ENCODE data around the gene CCL3.
"Not testable (repeated sequence)": the region's sequence is repeated elsewhere in the genome, so short reads cannot be mapped to it uniquely, and the experiment has no call there.

Gene CCL3

DNA sequence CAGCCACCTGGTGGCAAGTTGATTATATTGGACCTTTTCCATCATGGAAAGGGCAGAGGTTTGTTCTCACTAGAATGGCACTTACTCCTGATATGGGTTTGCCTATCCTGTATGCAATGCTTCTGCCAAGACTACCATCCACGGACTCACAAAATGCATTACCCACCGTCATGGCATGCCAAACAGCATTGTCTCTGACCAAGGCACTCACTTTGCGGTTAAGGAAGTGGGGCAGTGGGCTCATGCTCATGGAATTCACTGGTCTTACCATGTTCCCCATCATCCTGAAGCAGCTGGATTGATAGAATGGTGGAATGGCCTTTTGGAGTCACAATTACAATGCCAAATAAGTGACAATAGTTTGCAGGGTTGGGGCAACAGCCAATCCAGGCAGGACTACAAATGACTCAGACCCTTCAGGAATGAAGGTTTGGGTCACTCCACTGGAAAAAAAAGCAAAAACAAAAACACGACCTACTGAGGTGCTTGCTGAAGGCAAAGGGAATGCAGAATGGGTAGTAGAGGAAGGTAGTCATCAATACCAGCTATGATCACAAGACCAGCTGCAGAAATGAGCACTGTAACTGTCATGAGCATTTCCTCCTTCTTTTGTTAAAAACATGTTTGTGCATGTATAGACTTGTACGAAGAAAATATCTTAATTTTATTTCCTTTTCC is 25.2 kb upstream of the CCL3 start:
- not testable (repeated sequence) for DNase-seq

DNA sequence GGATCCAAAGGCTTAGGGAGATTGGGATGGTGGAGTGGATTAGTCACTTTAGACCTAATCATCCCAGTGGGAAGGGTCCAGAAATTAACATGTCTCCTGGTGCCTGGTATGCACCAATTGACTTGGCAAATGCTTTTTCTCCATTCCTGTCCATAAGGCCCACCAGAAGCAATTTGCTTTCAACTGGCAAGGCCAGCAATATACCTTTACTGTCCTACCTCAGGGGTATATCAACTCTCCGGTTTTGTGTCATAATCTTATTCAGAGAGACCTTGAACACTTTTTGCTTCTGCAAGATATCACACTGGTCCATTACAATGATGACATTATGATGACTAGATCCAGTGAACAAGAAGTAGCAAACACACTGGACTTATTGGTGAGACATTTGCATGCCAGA is 23.2 kb upstream of the CCL3 start:
- DNase-seq, result not testable (repeated sequence)

DNA sequence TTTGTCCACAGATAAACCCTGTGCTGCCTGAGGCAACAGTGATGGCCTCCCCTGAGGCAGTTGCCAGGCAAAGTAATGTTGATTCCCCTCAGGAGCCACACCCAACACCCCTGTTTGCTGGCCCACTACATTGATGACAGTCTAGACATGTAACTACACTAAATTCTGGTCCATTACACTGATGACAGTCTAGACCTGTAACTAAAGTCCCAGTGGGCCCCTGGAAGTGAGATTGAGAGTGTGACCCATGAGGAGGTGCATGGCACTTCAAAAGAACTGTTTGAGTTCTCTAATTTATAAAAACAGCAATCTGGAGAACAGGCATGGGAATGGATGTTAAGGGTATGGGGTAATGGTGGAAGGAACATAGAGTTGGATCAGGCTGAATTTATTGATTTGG is 22.6 kb upstream of the CCL3 start:
- DNase-seq, result no peak

DNA sequence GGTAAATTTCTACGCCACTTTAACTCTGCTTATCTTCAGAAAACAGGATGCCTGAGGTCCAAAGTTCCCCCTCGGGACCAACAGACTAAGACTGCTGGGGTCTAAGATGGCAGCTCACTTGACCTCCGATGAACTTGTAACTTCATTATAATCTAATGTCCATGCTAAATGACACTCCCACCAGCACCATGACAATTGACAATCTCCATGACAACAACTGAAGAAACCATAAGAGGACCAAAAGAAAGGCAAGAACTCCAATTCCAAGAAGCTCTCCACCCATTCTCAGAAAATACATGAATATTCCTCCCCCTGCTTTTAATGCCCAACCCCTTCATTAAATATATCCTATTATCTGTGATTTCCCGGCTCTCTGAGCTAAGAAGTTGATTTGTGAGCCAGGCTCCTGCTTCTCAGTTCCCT is 21.1 kb upstream of the CCL3 start:
- peak; percentile 55 for DNase-seq

- not testable (repeated sequence) for DNase-seq
Measured at GRCh38 chr17:36108265-36108664, 18.3 kb upstream of the CCL3 start.

- DNase-seq, result no peak
Measured at GRCh38 chr17:36107660-36108059, 17.7 kb upstream of the CCL3 start.

- no peak for DNase-seq
Measured at GRCh38 chr17:36106493-36106835, 16.5 kb upstream of the CCL3 start.

DNA sequence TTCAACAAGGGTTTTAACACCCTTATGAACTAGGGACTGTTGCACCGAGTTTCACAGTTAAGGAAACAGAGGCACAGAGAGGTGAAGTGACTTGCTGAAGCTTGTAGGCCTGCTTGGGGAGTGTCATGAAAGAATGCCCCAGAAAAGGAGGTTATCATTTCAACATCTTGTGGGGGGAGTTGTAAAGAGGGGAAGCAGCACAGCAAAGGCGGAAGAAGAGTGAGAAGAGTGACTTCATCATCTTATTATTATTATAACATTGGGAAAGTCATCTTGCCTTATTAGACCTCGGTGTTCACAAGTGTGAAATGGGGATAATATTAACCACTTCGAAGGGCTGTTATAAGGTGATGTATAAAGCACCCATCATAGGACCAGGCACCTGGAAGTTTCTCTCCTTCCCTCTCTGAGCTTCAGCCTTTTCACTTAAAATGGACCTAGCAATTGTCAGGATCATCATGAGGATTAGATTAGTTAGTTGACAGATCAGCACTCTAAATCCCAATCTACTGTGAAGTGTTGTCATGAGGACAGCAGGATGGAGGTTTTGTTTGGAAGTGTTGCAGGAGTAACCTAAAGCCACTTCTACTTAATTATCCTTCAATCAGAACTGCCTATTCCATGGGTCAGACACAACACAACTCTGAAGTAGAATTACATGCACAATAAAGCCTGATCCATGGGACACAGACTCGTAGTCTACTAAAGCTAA is 16.0 kb upstream of the CCL3 start:
- no peak for DNase-seq

GRCh38 chr17:36104701-36105181 is 14.8 kb upstream of the CCL3 start:
- DNase-seq, result no peak

- DNase-seq, result not testable (repeated sequence)
Measured at GRCh38 chr17:36104246-36104645, 14.3 kb upstream of the CCL3 start.

GRCh38 chr17:36103401-36103975 is 13.5 kb upstream of the CCL3 start, which contains the start of gene CCL4:
Gene CCL4, plus strand, starts transcription at chr17:36103827. Its CDS starts 79 bp downstream, at chr17:36103906.
- DNase-seq, result peak; percentile 59

DNA sequence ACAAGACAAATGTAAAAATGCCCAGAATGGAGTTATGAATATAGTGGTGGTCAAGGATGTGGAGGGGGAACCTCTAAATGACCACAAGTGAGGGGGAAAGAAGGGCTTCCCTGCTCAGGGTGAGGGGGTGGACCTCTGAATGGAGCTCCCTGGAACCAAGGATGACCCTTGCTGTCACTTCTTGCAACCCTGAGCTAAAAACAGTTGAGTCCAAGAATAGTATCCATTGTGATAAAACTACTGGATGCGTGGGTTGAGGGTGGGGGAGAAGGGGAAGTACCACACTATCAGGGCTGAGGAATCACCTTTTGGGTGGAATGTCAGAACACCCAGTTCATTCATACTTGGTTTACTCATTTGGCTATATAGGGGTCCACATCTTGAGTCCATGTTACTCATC is 9.1 kb upstream of the CCL3 start:
- DNase-seq, result not testable (repeated sequence)

- DNase-seq, result peak; percentile 10
Measured at GRCh38 chr17:36095992-36096391, 6.0 kb upstream of the CCL3 start.

DNA sequence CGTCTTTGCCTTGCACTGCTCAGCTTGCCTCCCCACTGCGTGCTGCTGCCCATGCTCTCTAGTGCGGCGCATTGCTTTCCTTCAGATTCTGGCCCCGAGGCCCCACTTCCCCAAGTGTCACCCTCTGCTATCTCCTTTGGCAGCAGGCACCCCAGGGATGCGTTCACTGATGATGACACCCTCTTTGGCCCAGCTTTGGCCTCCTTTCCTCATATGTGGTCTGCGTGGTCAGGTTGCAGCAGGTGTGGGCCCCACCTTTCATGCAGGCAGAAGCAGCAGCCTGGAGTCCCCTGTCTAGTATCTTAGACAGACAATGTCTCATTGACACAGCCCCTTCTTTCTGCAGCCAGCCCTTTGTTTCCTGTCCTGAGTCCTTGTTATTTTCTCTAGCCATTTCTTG is 4.8 kb upstream of the CCL3 start:
- DNase-seq, result no peak

DNA sequence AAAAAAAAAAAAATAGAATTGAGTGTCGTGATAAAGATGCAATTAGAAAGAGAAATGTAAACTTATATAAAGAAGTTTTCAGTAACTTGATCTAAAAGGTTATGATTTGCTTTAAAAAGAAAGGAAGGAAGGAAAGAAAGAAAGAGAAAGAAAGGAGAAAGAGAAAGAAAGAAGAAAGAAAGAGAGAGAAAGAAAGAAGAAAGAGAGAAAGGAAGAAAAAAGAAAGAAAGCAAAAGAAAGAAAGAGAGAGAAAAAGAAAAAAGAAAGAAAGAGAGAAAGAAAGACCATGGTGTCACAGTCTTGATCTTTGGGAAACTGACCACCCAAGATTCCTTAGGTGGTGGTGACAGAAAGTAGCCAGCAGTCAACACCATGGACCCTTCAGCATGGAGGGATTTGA is 4.3 kb upstream of the CCL3 start:
- DNase-seq, result no peak

- DNase-seq, result not testable (repeated sequence)
Measured at GRCh38 chr17:36092715-36093114, 2.8 kb upstream of the CCL3 start.

DNA sequence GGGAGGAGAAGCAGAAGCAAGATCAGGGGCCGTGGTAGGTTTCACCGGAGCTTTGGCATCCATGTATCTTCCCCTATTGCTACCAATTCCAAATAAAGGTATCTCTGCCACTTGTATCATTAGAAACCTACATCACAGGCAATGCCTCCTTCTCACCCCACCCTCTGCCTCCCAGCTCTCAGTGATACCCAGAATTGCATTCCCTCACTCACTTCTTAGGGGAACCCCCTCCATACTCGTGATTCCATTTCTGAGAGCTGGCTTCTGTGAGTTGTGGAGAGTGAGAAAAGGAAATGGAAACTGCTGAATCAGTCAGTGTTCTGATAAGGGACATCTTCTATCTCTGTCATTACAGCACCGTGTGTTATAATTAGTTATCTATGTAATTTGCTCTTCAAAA is 2.3 kb upstream of the CCL3 start:
- peak; percentile 81 for DNase-seq

- no peak for DNase-seq
Measured at GRCh38 chr17:36089339-36089865, 541 bp downstream of the CCL3 start.

DNA sequence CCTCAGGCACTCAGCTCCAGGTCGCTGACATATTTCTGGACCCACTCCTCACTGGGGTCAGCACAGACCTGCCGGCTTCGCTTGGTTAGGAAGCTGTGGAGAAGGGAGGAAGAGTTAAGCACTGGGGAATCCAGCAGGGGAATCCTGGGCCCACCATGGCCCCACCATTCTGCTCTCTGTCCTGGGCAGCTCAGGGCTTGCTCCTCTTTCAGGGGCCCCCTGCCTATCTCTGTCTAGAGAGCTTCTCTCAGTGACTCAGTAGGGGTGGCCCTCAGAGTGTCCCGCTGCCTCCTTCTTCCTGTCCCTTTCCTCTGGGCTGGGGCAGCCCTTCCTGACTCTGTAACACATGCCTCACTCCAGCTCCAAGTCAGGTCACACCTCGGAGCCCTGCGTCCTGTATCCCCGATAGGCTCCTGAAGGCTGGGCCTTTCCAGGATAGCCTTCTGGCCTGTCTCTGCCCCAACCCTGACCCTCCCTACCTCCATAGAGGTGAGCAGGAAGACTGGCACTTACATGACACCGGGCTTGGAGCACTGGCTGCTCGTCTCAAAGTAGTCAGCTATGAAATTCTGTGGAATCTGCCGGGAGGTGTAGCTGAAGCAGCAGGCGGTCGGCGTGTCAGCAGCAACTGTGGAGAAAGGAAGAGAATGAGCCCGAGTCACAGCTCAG is 1.1 kb downstream of the CCL3 start:
- no peak for DNase-seq

GRCh38 chr17:36087897-36088572 is 1.9 kb downstream of the CCL3 start:
- not testable (repeated sequence) for DNase-seq

- DNase-seq, result not testable (repeated sequence)
Measured at GRCh38 chr17:36087471-36087870, 2.5 kb downstream of the CCL3 start.

GRCh38 chr17:36086791-36087190 is 3.2 kb downstream of the CCL3 start:
- no peak for DNase-seq

DNA sequence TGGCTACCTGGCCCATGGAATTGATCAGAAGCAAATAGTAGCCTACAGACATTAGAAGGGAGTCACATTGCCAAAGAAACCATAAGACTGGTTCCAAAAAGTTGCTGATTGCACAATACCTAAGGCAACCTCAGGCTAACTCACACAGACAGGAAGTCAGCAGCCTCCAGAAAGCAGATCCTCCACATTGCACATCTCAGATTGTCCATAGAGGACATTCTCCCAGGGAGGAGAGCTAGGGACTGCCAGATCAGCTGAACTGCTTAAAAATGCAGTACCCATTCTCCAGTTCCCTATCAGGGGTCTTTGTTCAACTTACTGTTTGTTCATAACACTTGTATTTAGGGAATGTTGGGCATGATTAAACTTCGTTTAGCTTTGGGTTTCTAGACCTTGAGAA is 4.2 kb downstream of the CCL3 start:
- DNase-seq, result peak; percentile 76
